GM21619 (cell line): ENCODE measurements around the gene FOXJ1.

ENCODE experiments used
- ATAC-seq: cut with Tn5 transposase; IDR thresholded peaks from one replicate; pipeline ENCODE4 v1.9.1; 2021; ENCODE audit not compliant: unreplicated experiment

Gene FOXJ1

DNA sequence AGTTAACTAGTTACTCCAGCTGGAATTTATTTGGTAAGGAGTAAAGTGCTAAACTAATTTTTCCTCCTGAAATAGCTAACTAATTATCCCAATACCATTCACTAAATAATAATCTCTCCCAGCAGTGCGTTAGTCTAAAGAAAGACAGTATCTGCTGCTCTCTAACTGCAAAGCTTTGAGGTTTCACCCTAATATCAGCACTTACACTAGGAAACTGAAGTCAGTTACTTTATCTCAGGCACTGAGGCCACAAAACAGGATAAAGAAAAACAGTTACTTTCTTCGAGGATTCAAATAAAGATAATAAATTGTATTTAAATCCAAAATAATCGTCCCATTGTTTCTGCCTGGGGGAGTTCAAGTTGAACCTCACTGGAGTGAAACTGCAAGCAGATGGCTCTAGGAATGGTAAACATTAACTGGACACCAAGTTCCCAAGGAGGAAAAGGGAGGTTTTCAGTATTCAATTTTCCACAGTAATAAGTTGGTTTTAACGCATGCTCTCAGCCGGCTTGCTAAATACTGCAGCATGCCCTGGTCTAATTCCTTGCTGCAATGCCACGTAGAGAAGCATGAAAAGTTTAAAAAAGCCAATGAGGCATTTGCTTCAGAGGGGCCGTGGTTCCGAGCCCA lies 20.0 kb upstream of the FOXJ1 start:
- no peak for ATAC-seq

DNA sequence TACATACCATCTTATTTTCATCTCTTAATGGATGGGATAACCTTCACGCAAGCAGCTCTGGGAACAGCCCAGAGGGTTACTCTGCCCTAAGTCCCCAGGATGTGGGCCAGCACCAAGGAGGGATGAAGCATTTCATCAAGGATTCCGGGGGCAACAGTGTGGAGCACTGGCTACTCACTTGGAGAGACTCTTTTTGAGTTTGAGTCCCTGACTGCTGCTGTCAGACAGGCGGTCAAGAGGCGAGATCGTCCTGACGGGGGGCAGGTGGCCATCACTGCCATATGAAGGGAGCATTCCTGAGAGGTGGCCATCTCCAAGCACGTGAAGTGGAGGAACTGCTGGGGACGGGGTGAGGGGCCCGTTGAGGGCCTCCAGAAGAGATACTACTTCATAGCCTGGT lies 18.1 kb upstream of the FOXJ1 start:
- ATAC-seq, result no peak

DNA sequence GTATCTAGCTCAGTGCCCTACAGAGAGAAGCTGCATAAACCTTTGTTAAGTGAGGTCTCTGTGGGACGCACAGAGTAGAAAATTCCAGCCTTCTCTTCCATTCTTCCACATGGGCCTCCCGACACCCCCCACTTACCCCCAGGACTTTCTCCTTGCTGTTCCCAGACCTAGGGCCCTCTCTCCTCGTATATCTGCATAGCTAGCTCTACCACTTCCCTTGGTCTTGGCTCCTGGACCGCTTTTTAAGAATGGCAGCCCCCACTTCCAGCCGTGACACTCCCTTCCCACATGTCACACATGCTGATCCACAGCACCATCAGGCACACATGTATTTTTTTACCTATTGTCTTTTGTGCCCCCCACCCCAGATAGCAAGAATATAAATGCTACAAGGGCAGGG lies 16.7 kb upstream of the FOXJ1 start:
- no peak for ATAC-seq

DNA sequence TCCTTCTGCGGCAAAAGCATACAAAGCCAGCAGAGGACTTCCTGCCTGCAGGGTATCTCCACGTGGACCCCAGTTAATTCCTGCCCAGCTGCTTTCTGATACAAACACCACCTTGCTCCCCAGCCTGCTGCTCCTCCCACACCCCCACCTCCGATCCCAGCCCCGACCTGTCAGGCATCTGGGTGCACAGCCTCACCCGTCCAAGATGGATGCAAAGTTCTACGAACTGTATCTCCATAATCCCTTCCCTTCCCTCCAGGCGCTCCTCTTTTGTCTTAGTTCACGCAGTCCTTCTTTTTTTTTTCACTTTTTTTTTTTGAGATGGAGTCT lies 15.6 kb upstream of the FOXJ1 start:
- no peak for ATAC-seq

DNA sequence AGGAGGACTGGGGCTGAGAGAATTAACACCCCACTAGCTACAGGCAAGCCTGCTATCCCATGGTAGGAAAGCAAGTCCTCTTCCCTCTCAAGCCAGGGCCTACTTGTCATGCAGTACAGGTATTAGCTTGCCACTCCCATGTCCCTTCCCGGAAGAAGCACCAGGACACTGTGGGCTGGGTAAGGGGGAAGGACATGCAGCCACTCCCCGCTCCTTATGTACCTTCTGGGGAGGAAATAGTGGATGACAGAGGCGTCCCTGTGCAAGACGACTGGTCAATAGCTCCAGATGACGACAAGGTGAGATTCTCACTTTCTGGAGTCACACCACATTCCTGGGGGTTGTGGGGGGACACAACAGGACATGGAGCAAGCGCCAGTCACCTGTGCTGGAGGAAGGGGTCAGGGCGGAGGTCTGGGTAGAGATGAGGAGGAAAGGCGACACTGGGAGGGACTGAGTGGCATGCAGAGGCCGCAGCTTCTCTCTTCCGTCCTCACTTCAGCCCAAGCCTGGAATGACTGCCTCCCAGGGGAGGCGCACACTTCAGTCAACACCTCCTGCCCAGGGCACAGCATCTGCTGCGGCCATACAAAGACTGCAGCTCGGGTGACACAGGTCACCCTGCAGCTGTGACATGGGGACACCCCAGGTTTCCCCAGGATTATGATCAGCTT lies 15.1 kb upstream of the FOXJ1 start:
- no peak for ATAC-seq

DNA sequence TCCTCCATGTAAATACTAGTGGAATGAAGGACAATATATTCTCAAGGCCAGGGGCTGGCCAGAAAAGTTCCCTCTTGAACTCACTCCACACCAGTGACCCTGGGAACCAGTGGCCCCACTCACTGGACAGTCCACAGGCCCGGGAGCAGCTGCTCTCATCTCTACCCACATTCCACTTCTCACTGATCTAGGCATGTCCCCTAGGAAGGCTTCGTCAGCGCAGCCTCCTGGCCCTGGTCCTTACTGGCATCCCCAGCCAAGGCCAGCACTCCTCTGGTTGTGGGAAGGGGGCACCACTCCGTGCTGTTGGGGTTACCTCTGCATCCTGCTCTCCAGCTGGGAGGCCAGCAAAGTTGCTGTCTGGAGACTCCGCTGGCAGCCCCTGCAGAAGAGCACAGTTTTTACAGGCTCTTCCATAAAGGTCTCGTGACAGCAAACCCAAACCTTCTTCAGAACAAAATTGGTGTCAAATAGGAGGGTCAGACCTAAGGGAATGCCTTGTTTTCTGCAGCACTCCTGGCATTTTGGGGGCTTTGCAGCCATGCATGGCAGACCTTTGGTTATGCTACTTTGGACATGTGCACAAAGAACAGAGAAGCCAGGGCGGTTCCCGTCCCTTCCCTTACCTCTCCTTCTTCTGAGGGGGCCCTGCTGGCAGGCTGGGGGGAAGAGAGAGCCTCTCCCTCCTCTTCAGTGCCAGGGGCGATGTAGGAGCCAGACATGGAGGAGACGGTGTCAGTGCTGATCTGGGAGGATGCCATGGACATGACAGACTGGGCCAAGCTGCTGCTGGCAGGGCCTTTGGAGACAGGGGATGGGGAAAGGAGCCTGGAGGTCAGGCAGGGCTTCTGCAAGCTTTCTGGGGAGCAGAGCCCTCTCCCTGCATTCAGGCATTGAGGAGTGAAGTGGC lies 14.1 kb upstream of the FOXJ1 start:
- ATAC-seq, result no peak

DNA sequence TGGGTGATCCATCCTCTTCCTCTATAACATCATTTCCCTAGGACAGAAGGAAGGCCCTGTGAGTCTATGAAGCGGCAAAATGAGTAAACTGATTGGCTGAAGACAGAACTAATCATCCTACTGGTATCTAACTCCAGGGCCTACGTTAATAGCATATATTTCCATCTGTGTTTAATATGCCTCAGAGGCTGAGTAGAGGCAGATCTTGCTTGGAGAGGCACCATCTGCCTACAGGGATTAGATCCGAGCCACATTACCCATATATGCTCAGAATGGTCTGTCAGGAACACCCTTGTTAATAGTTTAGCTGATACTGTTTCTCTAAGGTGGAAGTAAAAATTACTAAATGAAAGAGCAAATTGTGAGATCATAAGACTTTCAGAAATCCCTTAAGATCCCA lies 13.2 kb upstream of the FOXJ1 start:
- no peak for ATAC-seq

DNA sequence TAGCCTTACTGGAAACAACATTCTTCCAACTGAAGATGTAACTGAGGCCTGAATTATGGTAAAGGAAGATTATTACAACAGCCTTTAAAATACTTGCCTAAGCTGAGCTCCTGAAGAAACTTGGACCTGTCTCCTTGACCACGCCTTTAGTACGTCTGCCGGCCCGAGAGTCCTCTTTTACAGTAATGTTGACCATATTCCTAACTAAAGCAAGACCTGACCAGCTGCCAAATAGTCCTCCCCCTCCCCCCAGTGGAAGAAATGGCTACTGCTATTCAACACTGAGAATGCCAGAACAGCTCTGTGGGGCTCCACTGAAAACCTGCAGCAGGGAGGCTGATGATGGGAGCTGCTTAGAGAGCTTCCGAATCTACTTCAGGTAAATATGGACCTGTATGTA lies 12.6 kb upstream of the FOXJ1 start:
- ATAC-seq, result no peak

DNA sequence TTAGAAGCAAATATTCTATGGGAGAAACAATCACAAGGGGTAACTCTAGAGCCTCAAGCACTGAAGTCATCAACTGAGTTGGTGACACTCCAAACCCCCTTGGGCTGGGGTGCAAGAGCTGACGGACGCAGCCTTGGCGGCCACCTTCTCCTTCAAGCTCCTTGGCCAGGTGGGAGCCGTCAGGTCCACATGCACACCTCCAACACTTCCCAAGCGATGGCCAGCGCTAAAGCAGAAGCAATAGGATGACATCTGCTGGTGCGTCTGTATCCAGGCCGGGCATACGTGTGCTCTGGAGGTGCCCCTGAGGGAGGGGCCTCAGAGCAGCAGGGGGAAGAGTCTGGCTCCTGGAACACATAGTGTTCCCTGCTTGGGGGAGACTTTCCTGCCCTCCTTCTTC lies 12.2 kb upstream of the FOXJ1 start:
- ATAC-seq, result no peak

DNA sequence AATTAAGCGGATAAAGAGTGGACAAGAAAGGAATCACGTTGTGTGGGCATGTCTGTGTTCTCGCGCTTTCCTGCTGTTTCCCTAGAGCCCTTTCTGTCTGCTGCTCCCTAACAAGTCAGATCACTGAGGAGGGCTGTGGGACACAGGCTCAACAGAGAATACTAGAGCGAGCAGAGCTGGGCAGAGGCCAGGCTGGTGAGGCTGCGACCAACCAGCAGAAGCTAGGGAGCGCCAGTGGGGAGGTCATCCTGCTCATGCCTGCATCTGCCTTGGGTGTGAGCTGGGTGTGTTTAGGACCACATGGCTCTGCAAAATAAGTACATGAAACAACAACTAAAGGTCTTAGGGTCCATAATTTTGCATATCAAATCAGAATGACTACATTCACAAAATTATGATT lies 11.5 kb upstream of the FOXJ1 start:
- ATAC-seq, result no peak

DNA sequence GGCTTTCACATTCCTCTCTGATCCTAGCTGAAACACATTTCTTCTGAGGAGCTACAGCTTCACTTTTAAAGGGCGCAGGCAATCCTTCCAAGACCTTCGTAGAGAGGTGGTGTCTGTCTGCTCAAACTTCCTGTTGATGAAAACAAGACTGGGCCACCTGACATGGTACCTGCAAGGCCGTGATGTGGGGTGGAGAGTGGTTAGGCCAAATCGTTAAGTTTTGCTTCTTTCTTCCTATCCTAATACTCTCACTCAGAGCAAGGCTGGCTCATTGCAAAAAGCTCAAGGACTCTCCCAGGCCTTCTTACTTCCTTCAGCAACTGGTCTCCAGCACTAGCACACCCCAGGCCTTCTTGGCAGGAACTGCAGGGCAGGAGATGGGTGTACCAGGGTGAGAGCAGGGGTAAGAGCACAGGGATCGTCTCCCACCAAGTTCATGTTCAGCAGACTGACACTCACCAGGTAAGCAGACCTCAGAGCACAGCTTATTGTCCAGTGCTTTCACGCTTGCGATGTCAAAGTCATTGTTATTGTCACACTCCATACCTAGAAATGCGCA lies 10.9 kb upstream of the FOXJ1 start:
- no peak for ATAC-seq

DNA sequence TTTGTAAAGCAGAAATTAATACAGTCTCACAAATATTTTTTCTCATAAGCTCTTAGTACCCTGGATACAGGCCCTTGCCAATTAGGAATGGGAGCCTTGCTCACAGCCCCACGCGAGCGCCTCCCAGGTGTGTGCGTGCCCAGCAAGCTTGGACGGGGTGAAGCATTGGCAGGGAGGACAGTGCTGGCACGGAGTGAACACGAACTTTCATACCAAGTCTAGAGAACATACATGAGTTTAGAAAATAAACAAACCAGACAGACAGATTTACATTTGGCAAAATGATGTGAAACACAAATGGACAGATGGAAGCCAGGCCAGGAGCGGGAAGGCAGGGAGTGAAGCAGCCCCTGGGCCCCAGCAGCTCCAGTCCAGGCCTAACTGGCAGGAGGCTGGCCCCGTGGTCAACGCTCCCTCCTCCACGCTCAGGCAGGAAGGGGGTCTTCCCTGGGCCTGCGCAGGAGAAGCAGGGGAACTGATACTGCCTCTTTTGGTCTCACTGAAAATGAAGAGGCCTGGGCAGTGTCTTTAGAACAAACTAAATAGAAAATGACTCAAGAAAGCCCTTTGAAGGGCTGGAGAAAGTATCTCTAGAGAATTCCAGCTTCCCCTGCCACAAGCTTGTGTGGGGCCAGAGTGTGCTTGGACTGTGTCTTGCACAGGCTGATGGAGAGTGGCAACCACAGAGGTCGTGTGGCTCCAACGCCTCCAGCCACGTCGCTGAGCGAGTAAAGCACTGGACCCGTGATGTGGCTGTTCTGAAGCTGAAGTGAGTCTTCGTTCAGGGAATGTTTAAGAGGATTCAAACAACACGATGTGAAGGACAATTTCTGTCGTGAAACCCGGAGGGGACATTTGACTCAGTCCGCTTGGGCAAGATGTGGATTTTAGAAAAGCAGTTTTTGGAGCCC lies 9.9 kb upstream of the FOXJ1 start:
- ATAC-seq, result no peak

DNA sequence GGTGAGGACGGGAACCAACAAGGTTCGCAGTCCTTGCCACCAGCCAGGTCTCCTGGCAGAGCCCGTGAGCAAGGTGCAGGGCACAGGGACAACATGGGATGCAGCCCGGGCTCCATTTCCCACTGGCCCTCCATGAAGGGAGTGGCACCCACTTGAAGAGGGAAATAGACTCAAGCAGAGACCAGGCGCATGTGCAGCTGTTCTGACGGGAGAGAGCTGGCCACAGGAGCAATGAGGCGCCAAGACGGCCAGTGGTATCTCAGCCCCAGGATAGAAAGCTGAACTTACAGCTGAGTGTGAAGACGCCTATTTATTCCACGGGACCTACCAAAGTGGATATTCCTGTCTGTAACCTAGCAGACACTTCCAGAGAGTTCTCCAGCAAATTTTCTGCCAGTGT lies 8.2 kb upstream of the FOXJ1 start:
- no peak for ATAC-seq

DNA sequence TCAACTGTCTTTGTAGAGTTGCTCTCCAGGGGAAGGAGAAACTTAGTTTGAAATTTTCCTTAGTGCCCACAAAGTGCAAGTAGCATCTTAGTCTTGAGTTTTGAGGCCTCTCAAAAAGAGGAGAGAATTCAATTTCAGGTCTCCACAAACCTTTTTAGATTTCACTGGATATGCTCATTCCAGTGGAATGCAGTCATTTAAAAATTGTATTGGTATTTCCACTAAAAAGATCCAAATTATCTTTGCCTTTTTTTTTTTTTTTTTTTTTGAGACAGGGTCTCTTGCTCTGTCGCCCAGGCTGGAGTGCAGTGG lies 6.9 kb upstream of the FOXJ1 start:
- ATAC-seq, result no peak

DNA sequence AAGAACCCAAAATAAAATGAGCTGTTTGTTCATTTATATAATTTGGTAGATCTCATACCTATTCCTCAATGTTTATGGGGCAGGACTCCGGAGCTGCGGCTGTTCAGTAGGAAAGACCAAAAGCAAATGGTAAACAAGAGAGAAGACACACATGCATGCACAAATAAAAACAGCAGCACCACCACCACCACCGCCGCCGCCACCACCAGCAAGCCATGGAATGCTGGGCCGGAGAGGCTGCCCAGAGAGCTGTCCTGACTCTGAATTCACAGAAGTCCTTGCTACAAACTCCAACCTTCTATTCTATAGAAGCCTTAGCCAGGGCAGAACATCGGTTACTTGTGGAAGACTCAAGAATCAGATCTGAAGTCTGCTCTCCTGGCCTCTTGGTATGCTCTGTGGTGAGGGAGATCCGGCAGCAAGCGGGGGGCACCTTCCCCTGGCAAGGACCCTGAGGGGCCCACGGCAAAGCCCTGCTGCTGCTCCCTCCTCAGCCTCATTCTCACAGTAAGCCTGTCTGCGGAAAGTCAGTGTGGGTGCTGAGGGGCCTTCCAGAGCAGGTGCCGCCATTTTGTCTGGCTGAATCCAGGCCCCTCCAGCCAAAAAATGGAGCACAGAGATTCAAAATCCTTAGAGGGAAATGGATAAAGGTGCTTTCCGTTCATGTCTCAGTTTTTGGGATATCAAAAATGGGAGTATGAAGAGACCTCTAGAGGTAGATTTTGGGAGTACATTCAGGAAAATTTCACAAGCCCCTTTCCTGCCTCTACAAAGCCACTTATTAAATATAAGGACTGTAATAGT lies 6.4 kb upstream of the FOXJ1 start:
- ATAC-seq, result no peak

DNA sequence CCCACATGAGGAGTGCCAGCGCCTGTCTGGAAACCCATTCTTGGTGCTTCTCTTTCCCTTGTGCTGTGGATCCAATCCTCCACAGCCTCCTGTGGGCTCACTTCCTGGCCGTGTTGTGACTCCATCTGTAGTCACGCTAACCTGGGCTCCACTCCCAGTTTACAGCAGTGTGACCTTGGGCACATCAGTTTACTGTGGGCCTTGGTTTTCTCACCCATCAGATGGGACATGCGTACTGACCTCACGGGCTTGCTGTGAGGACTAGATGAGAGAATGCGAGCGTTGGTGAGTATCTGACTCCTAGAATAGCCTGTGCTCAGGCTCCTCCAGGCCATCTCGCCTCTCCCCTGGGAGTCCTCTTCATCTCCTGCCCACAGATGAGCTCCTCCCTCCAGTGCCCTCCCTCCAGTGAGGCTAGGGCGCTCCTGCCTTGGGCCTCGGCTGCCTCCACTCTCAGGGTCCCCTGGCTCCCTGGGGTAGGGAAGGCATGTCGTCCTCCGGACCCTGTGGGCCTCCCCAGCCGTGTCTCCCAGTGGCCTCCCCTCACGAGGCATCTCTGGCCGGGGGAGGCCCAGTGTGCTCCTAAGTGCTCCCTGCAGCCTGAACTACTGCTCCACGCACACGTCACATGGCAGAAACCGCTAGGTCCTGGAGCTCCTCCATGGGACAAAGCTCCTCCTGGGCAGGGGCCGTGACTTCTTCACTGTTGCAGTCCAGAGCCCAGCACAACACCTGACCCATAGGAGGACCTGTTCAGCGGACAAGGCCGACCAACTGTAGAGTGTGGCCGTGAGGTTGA lies 5.2 kb upstream of the FOXJ1 start:
- no peak for ATAC-seq

DNA sequence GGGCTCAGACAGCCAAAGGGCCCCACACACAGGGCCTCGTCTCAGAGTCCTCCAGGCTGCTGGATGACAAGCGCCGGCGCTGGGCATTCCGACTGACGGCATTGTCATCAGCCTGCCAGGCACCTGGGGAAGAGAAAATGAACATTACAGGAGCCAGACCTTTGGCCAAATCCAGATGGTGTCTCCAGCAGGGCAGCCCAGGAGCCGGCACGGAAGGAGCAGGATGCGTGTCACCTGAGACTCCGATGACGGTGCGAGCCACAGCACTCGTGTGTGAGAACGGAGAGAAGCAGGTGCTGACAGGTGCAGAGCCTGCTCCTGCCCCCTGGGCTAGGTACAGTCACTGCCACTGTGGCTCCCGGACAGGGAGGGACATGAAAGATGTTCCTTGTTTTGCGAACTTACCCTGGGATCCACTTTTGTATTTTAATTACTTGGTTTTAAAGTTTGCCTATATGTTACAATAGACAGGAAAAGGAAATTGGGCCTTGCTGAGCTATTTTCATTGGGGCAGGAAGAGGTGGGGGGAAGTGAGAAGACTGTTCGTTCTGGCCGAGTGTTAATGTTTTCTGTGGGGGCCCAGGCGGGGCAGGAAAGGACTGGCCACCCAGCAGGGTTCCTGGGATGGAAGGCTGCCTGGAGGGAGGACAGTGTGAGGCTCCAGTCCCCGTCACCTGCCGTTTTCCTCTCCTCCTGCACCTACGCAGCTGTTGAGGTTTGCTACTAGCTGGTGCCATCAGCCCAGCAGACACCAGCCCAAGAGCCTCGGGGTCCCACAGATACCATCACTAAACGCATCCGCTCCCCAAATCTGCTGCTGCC lies 4.4 kb upstream of the FOXJ1 start:
- ATAC-seq, result no peak

DNA sequence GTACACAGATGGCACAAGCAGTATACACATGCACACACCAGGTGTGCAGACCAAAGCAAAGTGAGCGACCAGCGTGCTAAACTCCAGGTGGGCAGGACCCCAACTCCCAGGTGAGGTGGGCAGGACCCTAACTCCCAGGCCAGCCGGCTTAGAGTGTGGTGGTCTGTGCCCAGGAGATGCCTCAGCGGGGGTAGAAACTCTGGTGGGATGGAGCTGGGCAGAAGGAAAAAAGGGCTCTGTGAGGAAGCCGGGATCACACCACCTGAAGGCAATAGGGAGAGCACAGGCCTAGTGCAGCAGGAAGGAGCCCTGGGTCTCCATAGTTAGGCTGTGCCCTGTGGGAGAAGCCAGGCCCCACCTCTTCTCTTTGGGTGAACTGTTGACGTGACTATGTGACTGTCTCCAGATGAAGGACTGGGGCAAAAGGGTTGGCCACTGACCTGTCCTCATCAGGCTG lies 1.6 kb upstream of the FOXJ1 start:
- no peak for ATAC-seq
